Measurements from ENCODE around the gene MICAL2. TPM values are rescaled to one million over a fixed set of nuclear protein-coding genes. Genes with fewer than 3 reads are reported as not detected.

The MICAL2 gene
- total and polyA plus RNA-seq, 2 donors (not counting 3 experiments of a cell fraction or from before 2014, with no cell fraction given): 67.6 to 200 TPM

GRCh38 chr11:12139144-12139881, 28.9 kb downstream of the MICAL2 start:
- no peaks in the 10 kb centered on the region for H3K27me3 ChIP-seq (ENCODE audit: control insufficient read depth in 2 of 2, insufficient read depth in 2 of 2, low read length in 2 of 2)
- BruUV-seq (replicated peaks): no TSS peak
- no peak overlapping the region for H3K9ac ChIP-seq (replicated peaks; ENCODE audit: extremely low read depth, insufficient read depth, low read length)
- H3K9me1 ChIP-seq (replicated peaks; ENCODE audit: control insufficient read depth, extremely low read depth, insufficient read depth, low read length): no peaks in the 10 kb centered on the region
- H3K79me2 ChIP-seq (ENCODE audit: control insufficient read depth, insufficient read depth, low read length): peaks cover 53% of the 10 kb centered on the region
- DNase-seq (ENCODE audit: low read depth, low spot score) (no peak), FAIRE-seq (no peak)
- H3K36me3 ChIP-seq (ENCODE audit: control insufficient read depth in 2 of 2, extremely low read depth in 1 of 2, insufficient read depth in 2 of 2, low read length in 2 of 2): no peaks in the 10 kb centered on the region
- dilution Hi-C loops (cut with MboI; ENCODE audit: extremely low pct_ligation_motif_present, low sequenced_read_pairs): no loop called here
- H3K4me2 ChIP-seq (ENCODE audit: insufficient read depth, low read length): no peak overlapping the region
- H3K27ac ChIP-seq (ENCODE audit: insufficient read depth, low read depth, low read length): no peak overlapping the region
- CTCF ChIA-PET: interaction anchor here (1.2 to 1.7 kb wide), 2 partner anchors 61 to 80 kb away, joined by 4 read pairs; no protein-coding TSS in a partner anchor
- no peak overlapping the region for H2AFZ ChIP-seq (ENCODE audit: low read depth, low read length)
- peaks cover 19% of the 10 kb centered on the region for H3K4me1 ChIP-seq (ENCODE audit: control insufficient read depth, extremely low read depth, insufficient read depth, low read length)
- intact Hi-C loops (cut with micrococcal nuclease): no loop called here
- no peak overlapping the region for H3K4me3 ChIP-seq (replicated peaks in 1 of 3; ENCODE audit: insufficient read depth in 1 of 3, low read depth in 1 of 3, low read length in 3 of 3)
- POLR2A ChIA-PET: no interaction called here
- TF ChIP-seq MYC (IDR thresholded peaks at IDR 0.05; ENCODE audit: low read depth, low read length): no peak
- TF ChIP-seq, protein P1, sequence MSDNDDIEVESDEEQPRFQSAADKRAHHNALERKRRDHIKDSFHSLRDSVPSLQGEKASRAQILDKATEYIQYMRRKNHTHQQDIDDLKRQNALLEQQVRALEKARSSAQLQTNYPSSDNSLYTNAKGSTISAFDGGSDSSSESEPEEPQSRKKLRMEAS (IDR thresholded peaks at IDR 0.05; ENCODE audit: insufficient read depth, insufficient read length): no peak
- no peak for TF ChIP-seq CTCF (IDR thresholded peaks at IDR 0.05; ENCODE audit: extremely low read depth in 1 of 2, insufficient read depth in 1 of 2, low read depth in 1 of 2, low read length in 2 of 2)
- no peak for TF ChIP-seq POLR2A (IDR thresholded peaks at IDR 0.05; ENCODE audit: low read depth, low read length)
- TF ChIP-seq POLR2AphosphoS5 (IDR thresholded peaks at IDR 0.05; ENCODE audit: insufficient read depth, low read depth, low read length): no peak
- no peak for TF ChIP-seq GATA2 (IDR thresholded peaks at IDR 0.05; ENCODE audit: insufficient read depth, insufficient read length, low read depth, low read length)
- TF ChIP-seq FOS (IDR thresholded peaks at IDR 0.05; ENCODE audit: borderline replicate concordance, insufficient read depth, low read length): no peak
- no peak for TF ChIP-seq EZH2 (IDR thresholded peaks at IDR 0.05; ENCODE audit: borderline replicate concordance, low read depth, low read length, severe bottlenecking)
- TF ChIP-seq JUN (IDR thresholded peaks at IDR 0.05; ENCODE audit: borderline replicate concordance, insufficient read depth, insufficient read length, low read depth): no peak
- no peaks in the 10 kb centered on the region for H3K9me3 ChIP-seq (replicated peaks; ENCODE audit: control insufficient read depth, insufficient read depth, low read length)
- H4K20me1 ChIP-seq (replicated peaks; ENCODE audit: control insufficient read depth, extremely low read depth, insufficient read depth, low read length): no peaks in the 10 kb centered on the region

Data from endothelial cell of umbilical vein (primary cell).